Neural progenitor cell (in vitro differentiated cells): ENCODE measurements around the gene AJUBA.

Experiments used
- EZH2 ChIP-seq: fragments of 200-600 bp; sonication (generic); IDR thresholded peaks from 2 replicates; pipeline ENCODE4 v1.6.1; 2017; ENCODE audit warnings: antibody characterized with exemption, mild to moderate bottlenecking, moderate library complexity
- TF ChIP-seq, protein P1 (sequence below): fragments of 200-600 bp; sonication (generic); IDR thresholded peaks from 2 replicates; pipeline ENCODE4 v1.5.1; 2017; ENCODE audit warnings: antibody characterized with exemption, mild to moderate bottlenecking

DNA sequence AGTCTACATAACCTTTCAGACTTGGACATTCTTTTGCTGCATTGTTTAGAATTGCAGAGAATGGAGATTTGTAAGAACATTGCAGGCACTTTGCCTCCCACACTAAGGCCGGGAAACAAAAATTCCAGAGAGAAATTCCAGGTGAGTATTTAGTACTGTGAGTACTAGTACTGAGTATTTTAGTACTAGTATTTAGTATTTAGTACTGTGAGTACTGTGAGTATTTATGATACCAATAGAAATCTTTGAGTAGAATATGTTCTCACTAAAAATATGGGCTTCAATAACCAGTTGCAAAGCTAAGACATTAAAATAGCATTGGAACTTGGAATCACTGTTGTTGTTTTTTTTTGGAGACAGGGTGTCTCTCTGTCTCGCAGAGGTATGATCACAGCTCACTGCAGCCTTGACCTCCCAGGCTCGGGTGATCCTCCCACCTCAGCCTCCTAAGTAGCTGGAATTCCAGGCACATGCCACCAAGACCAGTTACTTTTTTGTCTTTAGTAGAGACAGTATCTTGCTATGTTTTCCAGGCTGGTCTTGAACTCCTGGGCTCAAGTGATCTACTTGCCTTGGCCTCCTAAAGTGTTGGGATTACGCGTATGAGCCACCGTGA is 20.2 kb downstream of the AJUBA start:
- TF ChIP-seq, protein P1, sequence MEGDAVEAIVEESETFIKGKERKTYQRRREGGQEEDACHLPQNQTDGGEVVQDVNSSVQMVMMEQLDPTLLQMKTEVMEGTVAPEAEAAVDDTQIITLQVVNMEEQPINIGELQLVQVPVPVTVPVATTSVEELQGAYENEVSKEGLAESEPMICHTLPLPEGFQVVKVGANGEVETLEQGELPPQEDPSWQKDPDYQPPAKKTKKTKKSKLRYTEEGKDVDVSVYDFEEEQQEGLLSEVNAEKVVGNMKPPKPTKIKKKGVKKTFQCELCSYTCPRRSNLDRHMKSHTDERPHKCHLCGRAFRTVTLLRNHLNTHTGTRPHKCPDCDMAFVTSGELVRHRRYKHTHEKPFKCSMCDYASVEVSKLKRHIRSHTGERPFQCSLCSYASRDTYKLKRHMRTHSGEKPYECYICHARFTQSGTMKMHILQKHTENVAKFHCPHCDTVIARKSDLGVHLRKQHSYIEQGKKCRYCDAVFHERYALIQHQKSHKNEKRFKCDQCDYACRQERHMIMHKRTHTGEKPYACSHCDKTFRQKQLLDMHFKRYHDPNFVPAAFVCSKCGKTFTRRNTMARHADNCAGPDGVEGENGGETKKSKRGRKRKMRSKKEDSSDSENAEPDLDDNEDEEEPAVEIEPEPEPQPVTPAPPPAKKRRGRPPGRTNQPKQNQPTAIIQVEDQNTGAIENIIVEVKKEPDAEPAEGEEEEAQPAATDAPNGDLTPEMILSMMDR: no peak
- no peak for TF ChIP-seq EZH2
